ENCODE data around the gene ZBED4.
A peak's percentile ranks its signal among the peaks of the same experiment; 100 is the strongest.

Gene ZBED4

DNA sequence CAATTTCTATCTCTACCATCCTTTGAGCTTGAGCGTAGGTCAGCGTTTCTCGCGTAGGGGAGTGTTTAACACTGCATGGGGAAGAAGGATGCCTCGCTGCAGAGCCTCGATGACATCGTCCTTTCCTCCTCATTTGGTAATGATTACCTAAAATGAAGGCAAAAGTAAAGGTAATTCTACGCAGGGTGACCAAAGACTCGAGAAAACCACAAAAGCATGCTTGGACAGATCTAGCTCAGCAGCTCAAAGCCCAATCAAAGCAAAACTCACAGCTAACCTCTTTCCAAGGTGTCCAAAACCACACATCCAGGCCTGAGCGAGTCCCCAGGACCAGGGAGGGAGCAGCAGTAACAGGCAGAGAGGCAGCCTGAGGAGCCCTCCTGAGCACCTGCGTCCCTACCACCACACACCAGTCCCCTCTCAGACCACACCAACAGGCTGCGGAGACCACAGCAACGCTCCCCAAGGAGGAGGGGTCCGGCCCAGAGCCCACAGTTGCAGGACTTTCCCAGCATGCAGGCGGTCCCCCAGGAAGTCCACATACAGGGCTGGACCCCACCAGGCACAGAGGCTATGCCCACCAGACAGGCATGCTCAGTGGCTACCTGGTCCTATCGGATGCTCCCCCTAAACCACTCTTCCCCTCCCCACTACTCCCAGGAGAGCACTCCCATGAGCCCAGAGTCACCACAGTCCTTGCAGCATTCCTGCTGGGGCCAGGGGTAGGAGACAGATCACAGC is 29.3 kb upstream of the ZBED4 start:
- peak; percentile 62 for DNase-seq (ENCODE audit: low spot score)
- TF ChIP-seq, protein P1, sequence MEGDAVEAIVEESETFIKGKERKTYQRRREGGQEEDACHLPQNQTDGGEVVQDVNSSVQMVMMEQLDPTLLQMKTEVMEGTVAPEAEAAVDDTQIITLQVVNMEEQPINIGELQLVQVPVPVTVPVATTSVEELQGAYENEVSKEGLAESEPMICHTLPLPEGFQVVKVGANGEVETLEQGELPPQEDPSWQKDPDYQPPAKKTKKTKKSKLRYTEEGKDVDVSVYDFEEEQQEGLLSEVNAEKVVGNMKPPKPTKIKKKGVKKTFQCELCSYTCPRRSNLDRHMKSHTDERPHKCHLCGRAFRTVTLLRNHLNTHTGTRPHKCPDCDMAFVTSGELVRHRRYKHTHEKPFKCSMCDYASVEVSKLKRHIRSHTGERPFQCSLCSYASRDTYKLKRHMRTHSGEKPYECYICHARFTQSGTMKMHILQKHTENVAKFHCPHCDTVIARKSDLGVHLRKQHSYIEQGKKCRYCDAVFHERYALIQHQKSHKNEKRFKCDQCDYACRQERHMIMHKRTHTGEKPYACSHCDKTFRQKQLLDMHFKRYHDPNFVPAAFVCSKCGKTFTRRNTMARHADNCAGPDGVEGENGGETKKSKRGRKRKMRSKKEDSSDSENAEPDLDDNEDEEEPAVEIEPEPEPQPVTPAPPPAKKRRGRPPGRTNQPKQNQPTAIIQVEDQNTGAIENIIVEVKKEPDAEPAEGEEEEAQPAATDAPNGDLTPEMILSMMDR (IDR thresholded peaks at IDR 0.05; ENCODE audit: extremely low read depth, missing control alignments) = no peak

DNA sequence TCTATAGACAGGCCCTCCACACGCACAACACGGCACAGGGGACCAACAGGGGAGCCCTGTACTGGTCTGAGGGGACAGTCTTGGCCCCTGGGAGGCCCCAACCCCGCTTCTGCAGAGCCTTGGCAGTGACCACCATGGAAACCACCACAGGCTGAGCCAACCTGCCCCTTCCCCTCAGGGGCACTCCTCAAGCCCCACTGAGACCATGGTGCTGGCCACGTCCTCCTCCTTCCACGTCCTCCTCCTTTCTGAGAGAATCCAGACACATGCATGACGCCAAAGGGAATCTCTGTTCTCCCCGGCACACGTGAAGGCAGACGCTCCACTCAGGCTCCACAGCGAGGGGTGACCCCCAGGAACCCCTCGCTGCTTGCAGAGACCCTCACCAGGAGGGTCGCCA is 28.7 kb upstream of the ZBED4 start:
- TF ChIP-seq, protein P1 (IDR thresholded peaks at IDR 0.05; ENCODE audit: extremely low read depth, missing control alignments) = no peak
- DNase-seq (ENCODE audit: low spot score) = no peak

DNA sequence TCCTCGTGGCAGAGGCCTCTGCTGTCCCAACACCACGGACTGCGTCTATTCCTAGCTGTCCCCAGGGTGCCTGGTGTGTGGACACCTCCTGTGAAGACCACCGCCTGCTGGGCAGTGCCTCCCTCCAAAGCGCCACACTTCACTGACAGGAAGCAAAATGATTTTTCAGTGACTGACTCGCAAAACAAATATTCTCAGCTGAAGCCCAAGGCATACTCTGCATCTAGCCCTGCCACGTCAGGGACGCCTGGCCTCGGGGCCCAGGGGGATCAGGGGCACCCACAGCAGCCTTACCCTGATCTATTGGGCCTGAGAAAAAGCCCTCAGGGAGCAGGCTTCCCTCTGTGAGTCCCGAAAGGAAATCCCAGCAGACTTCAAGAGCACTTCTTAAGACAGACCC is 28.2 kb upstream of the ZBED4 start:
- TF ChIP-seq, protein P1 (IDR thresholded peaks at IDR 0.05; ENCODE audit: extremely low read depth, missing control alignments) = no peak
- DNase-seq (ENCODE audit: low spot score) = no peak

DNA sequence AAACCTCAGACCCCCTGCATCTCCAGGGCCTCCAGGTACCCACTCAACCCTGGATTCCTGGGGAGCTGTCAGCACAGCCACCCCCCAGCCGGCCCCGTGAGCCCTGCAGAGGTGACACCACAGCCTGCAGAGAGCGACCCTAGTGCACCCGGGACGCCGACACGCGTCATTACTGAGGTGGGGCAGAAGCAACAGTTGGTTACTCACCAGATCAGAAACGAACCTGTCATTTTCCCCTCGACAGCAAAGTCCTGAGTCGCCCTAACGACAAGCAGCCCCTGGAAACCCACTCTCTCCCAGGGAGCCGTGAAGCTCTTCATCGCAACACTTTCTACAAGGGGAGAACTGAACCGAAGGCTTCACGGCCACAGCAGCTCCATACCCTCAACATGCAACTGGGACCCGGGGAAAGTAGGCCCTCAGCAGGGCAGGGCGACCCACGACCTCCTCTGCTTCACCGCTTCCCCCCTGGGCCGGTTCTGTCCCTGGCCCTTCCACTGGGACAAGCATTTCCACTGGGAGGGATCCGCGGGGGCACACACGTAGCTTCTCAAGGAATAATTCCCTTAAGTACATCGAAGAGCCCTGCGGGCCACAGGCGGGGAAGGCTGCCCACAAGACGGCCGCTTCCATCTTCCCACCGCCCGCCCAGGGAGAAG is 27.6 kb upstream of the ZBED4 start:
- DNase-seq (ENCODE audit: low spot score) = no peak
- TF ChIP-seq, protein P1 (IDR thresholded peaks at IDR 0.05; ENCODE audit: extremely low read depth, missing control alignments) = no peak

DNA sequence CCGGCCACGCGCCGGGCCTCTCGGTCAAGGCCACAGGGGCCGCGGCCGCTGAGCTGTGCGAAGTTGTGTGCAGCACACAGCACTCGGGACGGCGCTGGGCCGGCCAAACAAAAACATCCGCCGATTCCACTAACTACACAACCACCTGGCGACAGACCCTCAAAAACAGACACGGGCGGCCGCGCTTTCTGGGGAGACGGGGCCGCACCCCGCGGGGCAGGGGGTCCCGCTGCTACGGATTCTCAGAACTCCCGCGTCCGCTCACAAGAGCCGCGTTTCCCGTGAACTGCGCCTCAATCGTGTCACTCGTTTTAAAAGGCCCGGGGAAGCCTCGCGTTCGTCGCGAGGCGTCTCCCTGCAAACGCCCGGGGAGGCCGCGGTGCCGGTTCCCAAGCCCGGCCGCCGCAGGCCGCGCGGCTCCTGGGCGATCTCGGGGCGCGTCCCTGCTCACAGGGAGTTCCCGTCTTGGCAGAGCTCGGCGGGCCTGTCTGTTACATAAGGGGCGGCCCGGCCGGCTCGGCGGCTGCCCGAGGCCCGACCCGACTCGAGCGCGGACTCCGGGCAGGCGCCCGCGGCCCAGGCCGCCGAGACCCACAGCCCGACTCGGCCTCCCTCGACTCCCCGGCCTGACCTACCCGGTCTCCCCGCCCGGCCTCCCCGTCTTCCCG is 26.9 kb upstream of the ZBED4 start:
- peak; percentile 54 for DNase-seq (ENCODE audit: low spot score)
- TF ChIP-seq, protein P1 (IDR thresholded peaks at IDR 0.05; ENCODE audit: extremely low read depth, missing control alignments) = no peak

DNA sequence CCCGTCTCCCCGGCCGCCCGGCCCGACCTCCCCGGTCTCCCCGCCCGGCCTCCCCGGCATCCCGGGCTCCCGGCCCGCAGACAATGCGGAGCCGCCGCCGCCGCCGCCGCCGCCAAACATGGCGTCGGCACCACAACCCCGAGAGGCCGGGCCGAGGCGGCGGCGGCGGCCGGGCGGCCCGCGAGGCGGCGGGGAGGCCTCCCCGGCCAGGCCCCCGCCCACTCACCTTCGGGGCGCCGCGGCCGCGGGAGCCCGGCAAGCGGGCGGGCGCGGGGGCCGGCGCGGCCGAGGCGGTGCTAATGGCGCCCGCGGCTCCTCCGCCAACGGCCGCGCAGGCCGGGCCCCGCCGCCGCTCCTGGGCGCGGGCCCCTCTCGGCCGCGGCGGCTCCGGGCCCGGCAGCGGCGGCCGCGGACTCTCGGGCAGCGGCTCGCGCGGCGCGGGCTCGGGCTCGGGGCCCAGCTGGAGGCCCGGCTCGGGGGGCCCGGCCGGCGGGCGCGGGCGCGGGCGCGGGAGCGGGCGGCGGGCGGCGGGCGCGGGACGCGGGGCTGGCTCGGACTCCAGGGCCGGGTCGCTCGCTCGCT is 26.3 kb upstream of the ZBED4 start:
- peak; percentile 79 for DNase-seq (ENCODE audit: low spot score)
- TF ChIP-seq, protein P1 (IDR thresholded peaks at IDR 0.05; ENCODE audit: extremely low read depth, missing control alignments) = no peak
